Mesenchymal stem cell (in vitro differentiated cells and primary cell): ENCODE measurements around the gene RCAN2.

Experiments
- DNase-seq: peaks from one replicate; pipeline ENCODE4 v3.0.0-alpha.2; 2013
- H2AFZ ChIP-seq: one replicate; pipeline ENCODE4 v1.6.1; 2013; ENCODE audit warnings: low read depth, mild to moderate bottlenecking, control low read depth, inconsistent platforms, low read length, moderate library complexity
- H2AK5ac ChIP-seq: 2 replicates; pipeline ENCODE4 v1.6.1; 2013; ENCODE audit warnings: low read length, moderate library complexity, mild to moderate bottlenecking, inconsistent platforms; ENCODE audit not compliant: severe bottlenecking
- H2BK120ac ChIP-seq: one replicate; pipeline ENCODE4 v1.6.1; 2013; ENCODE audit warnings: low read depth, mild to moderate bottlenecking, inconsistent platforms, low read length, moderate library complexity
- H2BK12ac ChIP-seq, 2 experiments: one replicate each; pipeline ENCODE4 v1.6.1; 2013; ENCODE audit warnings: inconsistent platforms in 2 of 2, low read length in 2 of 2, mild to moderate bottlenecking in 2 of 2, moderate library complexity in 2 of 2, control low read depth in 1 of 2
- H2BK15ac ChIP-seq: one replicate; pipeline ENCODE4 v1.6.1; 2013; ENCODE audit warnings: mild to moderate bottlenecking, low read depth, inconsistent platforms; ENCODE audit not compliant: poor library complexity, severe bottlenecking
- H2BK5ac ChIP-seq: 2 replicates; pipeline ENCODE4 v1.6.1; 2013; ENCODE audit warnings: low read depth, mild to moderate bottlenecking, low read length, control low read depth, inconsistent platforms; ENCODE audit not compliant: poor library complexity, severe bottlenecking
- H3K14ac ChIP-seq, 2 experiments: one replicate each; pipeline ENCODE4 v1.6.1; 2013; ENCODE audit warnings: inconsistent platforms in 2 of 2, low read length in 2 of 2, control low read depth in 1 of 2, mild to moderate bottlenecking in 1 of 2, moderate library complexity in 1 of 2
- H3K18ac ChIP-seq, 2 experiments: one replicate each; pipeline ENCODE4 v1.6.1; 2013; ENCODE audit warnings: inconsistent platforms in 2 of 2, low read length in 2 of 2, control low read depth in 1 of 2, low read depth in 1 of 2, mild to moderate bottlenecking in 1 of 2
- H3K23ac ChIP-seq, 2 experiments: one replicate each; pipeline ENCODE4 v1.6.1; 2013; ENCODE audit warnings: inconsistent platforms in 2 of 2, low read length in 2 of 2, mild to moderate bottlenecking in 2 of 2, moderate library complexity in 2 of 2, control low read depth in 1 of 2
- H3K27ac ChIP-seq: 2 replicates; pipeline ENCODE4 v1.5.1; 2013; ENCODE audit warnings: mild to moderate bottlenecking, moderate library complexity, low read length, control low read depth, inconsistent platforms; ENCODE audit not compliant: poor library complexity, severe bottlenecking
- H3K27me3 ChIP-seq, 2 experiments: 2 replicates each; pipeline versions ENCODE4 v1.6.1 to v1.7.0; 2013; ENCODE audit warnings: low read length in 2 of 2, mild to moderate bottlenecking in 2 of 2, moderate library complexity in 2 of 2, control low read depth in 1 of 2, inconsistent platforms in 1 of 2; ENCODE audit not compliant: control insufficient read depth in 1 of 2, insufficient read depth in 1 of 2
- H3K36me3 ChIP-seq, 2 experiments: 2 replicates each; pipeline versions ENCODE4 v1.6.1 to v1.7.0; 2013; ENCODE audit warnings: low read length in 2 of 2, control low read depth in 1 of 2, inconsistent platforms in 1 of 2, low read depth in 1 of 2, mild to moderate bottlenecking in 1 of 2; ENCODE audit not compliant: insufficient read depth in 2 of 2, control insufficient read depth in 1 of 2
- H3K4ac ChIP-seq, 2 experiments: one replicate each; pipeline ENCODE4 v1.6.1; 2013; ENCODE audit warnings: inconsistent platforms in 2 of 2, low read length in 2 of 2, mild to moderate bottlenecking in 2 of 2, moderate library complexity in 2 of 2, control low read depth in 1 of 2, low read depth in 1 of 2
- H3K4me1 ChIP-seq: 2 replicates; pipeline ENCODE4 v1.6.1; 2013; ENCODE audit warnings: low read depth, low read length, control low read depth; ENCODE audit not compliant: control insufficient read depth, insufficient read depth
- H3K4me2 ChIP-seq: 2 replicates; pipeline ENCODE4 v1.6.1; 2013; ENCODE audit warnings: low read length, mild to moderate bottlenecking, inconsistent platforms; ENCODE audit not compliant: poor library complexity, severe bottlenecking
- H3K4me3 ChIP-seq, 2 experiments: 2 replicates each; pipeline versions ENCODE4 v1.5.1 to v1.7.0; 2013; ENCODE audit warnings: low read length in 2 of 2, mild to moderate bottlenecking in 2 of 2, control low read depth in 1 of 2, low read depth in 1 of 2; ENCODE audit not compliant: insufficient read depth in 1 of 2
- H3K79me1 ChIP-seq: replicated peaks from 2 replicates; pipeline ENCODE4 v1.6.1; 2013; ENCODE audit warnings: mild to moderate bottlenecking, control low read depth, low read length, inconsistent platforms; ENCODE audit not compliant: poor library complexity, severe bottlenecking
- H3K9ac ChIP-seq: 2 replicates; pipeline ENCODE4 v1.7.0; 2013; ENCODE audit warnings: mild to moderate bottlenecking, low read length, moderate library complexity
- H3K9me3 ChIP-seq: 2 replicates; pipeline ENCODE4 v1.7.0; 2013; ENCODE audit warnings: mild to moderate bottlenecking, low read length; ENCODE audit not compliant: control insufficient read depth
- H4K8ac ChIP-seq: one replicate; pipeline ENCODE4 v1.6.1; 2013; ENCODE audit warnings: inconsistent platforms, mild to moderate bottlenecking, low read length, moderate library complexity
- H4K91ac ChIP-seq: one replicate; pipeline ENCODE4 v1.6.1; 2013; ENCODE audit warnings: mild to moderate bottlenecking, low read length, inconsistent platforms
- WGBS: methylation state at CpG from one replicate; pipeline ENCODE4 v1.1.7; 2013; ENCODE audit warnings: mixed read lengths; 5-methylcytosine and 5-hydroxymethylcytosine counted together

The RCAN2 gene

GRCh38 chr6:46352541-46353268 lies 138.5 kb downstream of the RCAN2 start:
- no peak overlapping the region for H2BK5ac ChIP-seq
- no peak overlapping the region for H3K4me3 ChIP-seq
- no peaks in the 10 kb centered on the region for H3K4me1 ChIP-seq
- H3K79me1 ChIP-seq: no peaks in the 10 kb centered on the region
- no peak overlapping the region for H2BK12ac ChIP-seq
- H2BK120ac ChIP-seq: no peak overlapping the region
- H3K9ac ChIP-seq: no peak overlapping the region
- no peak overlapping the region for H4K91ac ChIP-seq
- H3K27me3 ChIP-seq: no peaks in the 10 kb centered on the region
- 80% methylated on average over 2 of the region's 2 CpGs for WGBS
- no peak overlapping the region for H2AK5ac ChIP-seq
- H3K27ac ChIP-seq: no peak overlapping the region
- H3K23ac ChIP-seq: no peak overlapping the region
- no peak overlapping the region for H4K8ac ChIP-seq
- H2BK15ac ChIP-seq: no peak overlapping the region
- no peaks in the 10 kb centered on the region for H3K36me3 ChIP-seq
- no peak for DNase-seq
- no peak overlapping the region for H3K4ac ChIP-seq
- no peak overlapping the region for H3K14ac ChIP-seq
- no peaks in the 10 kb centered on the region for H3K9me3 ChIP-seq
- no peak overlapping the region for H3K18ac ChIP-seq
- no peak overlapping the region for H2AFZ ChIP-seq
- H3K4me2 ChIP-seq: no peak overlapping the region

DNA sequence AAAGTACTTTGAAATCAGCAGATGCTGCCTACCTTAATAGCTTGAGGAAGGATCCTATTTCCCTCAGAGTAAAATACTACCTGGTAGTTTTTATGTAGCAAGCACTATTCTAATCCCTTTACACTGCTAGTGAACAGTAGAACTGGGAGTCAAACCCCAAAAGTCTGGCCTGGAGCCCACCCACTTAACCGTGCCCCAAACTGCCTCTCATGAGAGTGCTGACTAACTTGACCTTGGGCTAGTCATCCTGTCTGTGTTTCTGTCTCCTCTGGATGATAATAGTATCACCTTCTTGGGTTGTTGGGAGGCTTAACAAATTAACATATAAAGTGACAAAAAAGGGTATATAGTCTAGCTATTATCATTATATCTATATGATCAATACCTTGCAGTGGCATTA lies 140.5 kb downstream of the RCAN2 start:
- H2AK5ac ChIP-seq: no peak overlapping the region
- no peak overlapping the region for H4K91ac ChIP-seq
- no peak overlapping the region for H3K23ac ChIP-seq
- no peak overlapping the region for H3K4me3 ChIP-seq
- no peaks in the 10 kb centered on the region for H3K36me3 ChIP-seq
- no peak overlapping the region for H2AFZ ChIP-seq
- no peak overlapping the region for H3K4me2 ChIP-seq
- no peak overlapping the region for H3K14ac ChIP-seq
- no peak overlapping the region for H3K27ac ChIP-seq
- H2BK5ac ChIP-seq: no peak overlapping the region
- H3K9ac ChIP-seq: no peak overlapping the region
- no peaks in the 10 kb centered on the region for H3K79me1 ChIP-seq
- H2BK12ac ChIP-seq: no peak overlapping the region
- 75% methylated on average over 1 of the region's 1 CpG for whole genome bisulfite sequencing
- no peak overlapping the region for H4K8ac ChIP-seq
- H3K4me1 ChIP-seq: no peaks in the 10 kb centered on the region
- H2BK15ac ChIP-seq: no peak overlapping the region
- H3K27me3 ChIP-seq: no peaks in the 10 kb centered on the region
- no peak overlapping the region for H3K18ac ChIP-seq
- no peaks in the 10 kb centered on the region for H3K9me3 ChIP-seq
- H2BK120ac ChIP-seq: no peak overlapping the region
- no peak overlapping the region for H3K4ac ChIP-seq
- no peak for DNase-seq

GRCh38 chr6:46347669-46348068 lies 143.6 kb downstream of the RCAN2 start:
- Histone ChIP-seq H4K91ac (no peak overlapping the region), H3K79me1 (no peaks in the 10 kb centered on the region), H2BK5ac (no peak overlapping the region), H3K4ac (no peak overlapping the region), H3K9me3 (no peaks in the 10 kb centered on the region), H3K27ac (no peak overlapping the region), H2BK15ac (no peak overlapping the region), H3K4me1 (no peaks in the 10 kb centered on the region), H2BK120ac (no peak overlapping the region), H3K14ac (no peak overlapping the region), H2AK5ac (no peak overlapping the region), H3K4me2 (no peak overlapping the region), H2AFZ (no peak overlapping the region), H3K27me3 (peaks cover 0 to under 1% of the 10 kb centered on the region in 2 experiments), H3K36me3 (no peaks in the 10 kb centered on the region), H3K9ac (no peak overlapping the region), H3K4me3 (no peak overlapping the region), H2BK12ac (no peak overlapping the region), H3K18ac (no peak overlapping the region), H3K23ac (no peak overlapping the region), H4K8ac (no peak overlapping the region)
- no peak for DNase-seq
- WGBS: 96% methylated on average over 3 of the region's 3 CpGs

DNA sequence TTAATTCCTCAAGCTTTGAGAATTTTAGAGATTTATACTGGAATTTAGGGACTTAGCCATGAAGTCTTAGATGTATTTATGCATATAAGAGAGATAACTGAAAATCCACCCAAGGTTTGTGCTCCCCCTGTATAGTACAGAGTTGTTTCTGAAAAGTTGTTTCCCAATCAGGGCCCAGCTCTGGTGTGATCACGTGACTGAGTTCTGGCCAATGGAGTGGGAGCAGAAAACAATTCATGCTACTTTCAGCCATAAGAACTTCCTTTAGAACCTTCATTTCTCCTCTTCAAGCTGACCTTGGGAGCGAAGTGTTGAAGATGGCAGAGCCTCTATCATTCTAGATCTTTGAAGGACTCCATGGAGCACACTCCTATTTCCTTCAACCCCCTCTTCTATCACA lies 151.0 kb downstream of the RCAN2 start:
- H2BK120ac ChIP-seq: no peak overlapping the region
- no peak overlapping the region for H2BK5ac ChIP-seq
- no peak overlapping the region for H2BK15ac ChIP-seq
- H2AK5ac ChIP-seq: no peak overlapping the region
- peaks cover 0 to 3% of the 10 kb centered on the region in 2 experiments for H3K27me3 ChIP-seq
- no peak overlapping the region for H3K27ac ChIP-seq
- no peak overlapping the region for H3K9ac ChIP-seq
- H3K14ac ChIP-seq: no peak overlapping the region
- H3K4ac ChIP-seq: no peak overlapping the region
- no peak for DNase-seq
- no peak overlapping the region for H3K23ac ChIP-seq
- H2AFZ ChIP-seq: no peak overlapping the region
- H4K91ac ChIP-seq: no peak overlapping the region
- no peaks in the 10 kb centered on the region for H3K4me1 ChIP-seq
- H3K4me3 ChIP-seq: no peak overlapping the region
- WGBS: 90% methylated on average over 1 of the region's 2 CpGs
- H3K4me2 ChIP-seq: no peak overlapping the region
- H3K18ac ChIP-seq: no peak overlapping the region
- no peaks in the 10 kb centered on the region for H3K9me3 ChIP-seq
- no peak overlapping the region for H4K8ac ChIP-seq
- no peaks in the 10 kb centered on the region for H3K36me3 ChIP-seq
- H3K79me1 ChIP-seq: no peaks in the 10 kb centered on the region
- H2BK12ac ChIP-seq: no peak overlapping the region
